Measurements from ENCODE around the gene ADD3. TPM values are rescaled to one million over a fixed set of nuclear protein-coding genes. Genes with fewer than 3 reads are reported as not detected.
"Not testable (repeated sequence)": the region's sequence is repeated elsewhere in the genome, so short reads cannot be mapped to it uniquely, and the experiment has no call there.

Gene ADD3
- total RNA-seq, 1 experiment from 2014 or later = 43.9 TPM

DNA sequence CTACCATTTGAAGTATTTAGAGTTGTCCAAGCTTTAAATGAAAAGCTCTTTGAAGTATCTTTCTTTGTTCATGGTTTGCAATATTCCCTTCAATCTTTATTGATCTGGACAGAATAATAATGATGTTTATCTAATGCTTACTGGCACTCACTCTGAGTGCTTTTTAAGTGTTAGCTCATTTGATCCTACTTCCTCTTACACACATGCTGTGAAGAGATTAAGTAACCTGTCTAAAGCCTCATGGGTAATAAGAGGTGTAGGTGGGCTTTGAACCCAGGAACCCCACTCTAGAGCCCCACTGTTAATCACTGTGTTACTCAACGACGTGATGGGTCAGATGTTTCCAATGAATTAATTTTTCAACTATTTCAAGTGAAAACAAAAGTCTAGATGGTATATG, 31.1 kb upstream of the ADD3 start:
- DNase-seq (ENCODE audit: low read depth) = no peak

DNA sequence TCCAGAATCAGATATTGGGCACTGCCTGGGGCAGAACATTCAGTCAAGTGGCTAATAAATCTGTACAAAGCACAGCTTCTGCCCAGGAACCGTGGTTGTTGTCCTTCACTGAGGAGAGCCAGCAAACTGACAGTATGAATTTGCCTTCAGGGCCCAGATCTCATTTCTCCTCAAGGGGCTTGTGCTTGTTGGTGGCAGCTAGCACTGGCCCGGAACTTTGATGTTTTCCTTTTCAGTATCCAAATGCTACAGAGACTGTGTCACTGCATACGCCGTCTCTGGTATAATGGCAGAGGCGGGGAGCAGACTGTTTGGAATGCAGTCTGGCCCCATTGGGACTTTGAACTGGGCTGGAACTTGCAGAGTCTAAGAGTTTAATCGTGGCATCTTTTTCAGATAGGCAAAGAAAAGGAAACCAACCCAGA, 30.4 kb upstream of the ADD3 start:
- DNase-seq (ENCODE audit: low read depth) = no peak

DNA sequence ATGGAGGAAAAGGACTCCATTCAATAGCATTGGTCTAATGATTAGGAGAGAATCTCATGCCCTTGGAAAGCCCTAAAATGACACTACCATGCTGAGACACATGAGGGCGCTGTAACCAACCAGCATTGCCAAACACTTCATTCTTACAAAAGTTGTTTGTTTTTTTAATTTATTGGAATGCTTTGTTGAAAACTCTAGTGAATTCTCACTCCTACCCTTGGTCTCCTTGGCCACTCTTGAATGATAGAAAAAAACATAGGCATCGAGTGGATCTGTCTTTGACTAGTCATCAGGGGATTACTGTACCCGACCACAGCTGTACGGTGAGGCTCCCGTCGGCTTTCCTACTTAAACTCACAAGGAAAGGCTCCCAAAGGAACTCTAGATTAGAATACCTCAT, 29.3 kb upstream of the ADD3 start:
- peak; percentile 33 for DNase-seq (ENCODE audit: low read depth)

- no peak for DNase-seq (ENCODE audit: low read depth)
Observed at GRCh38 chr10:109979215-109979614, 28.6 kb upstream of the ADD3 start.

DNA sequence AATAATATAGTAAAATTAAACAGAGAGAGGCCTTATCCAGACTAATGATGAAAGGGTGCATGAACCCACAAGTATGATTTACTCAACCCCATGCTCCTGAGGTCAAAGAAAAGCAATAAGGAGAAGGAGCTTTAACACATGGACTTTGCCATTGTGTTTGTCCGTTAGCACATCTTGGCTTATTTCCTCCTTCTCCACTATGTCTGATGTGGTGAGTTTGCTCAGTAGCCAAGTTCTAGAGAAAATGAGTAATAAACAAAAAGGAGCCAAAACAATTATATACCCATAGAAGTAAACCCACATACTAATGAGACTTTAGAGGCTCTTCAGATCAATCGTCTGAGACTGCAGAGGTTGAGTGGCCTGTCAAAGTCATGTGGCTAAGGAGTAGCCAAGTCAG, 26.1 kb upstream of the ADD3 start:
- DNase-seq (ENCODE audit: low read depth) = no peak

GRCh38 chr10:109982123-109982522, 25.7 kb upstream of the ADD3 start:
- DNase-seq (ENCODE audit: low read depth) = no peak

GRCh38 chr10:109982812-109983211, 25.0 kb upstream of the ADD3 start:
- no peak for DNase-seq (ENCODE audit: low read depth)

DNA sequence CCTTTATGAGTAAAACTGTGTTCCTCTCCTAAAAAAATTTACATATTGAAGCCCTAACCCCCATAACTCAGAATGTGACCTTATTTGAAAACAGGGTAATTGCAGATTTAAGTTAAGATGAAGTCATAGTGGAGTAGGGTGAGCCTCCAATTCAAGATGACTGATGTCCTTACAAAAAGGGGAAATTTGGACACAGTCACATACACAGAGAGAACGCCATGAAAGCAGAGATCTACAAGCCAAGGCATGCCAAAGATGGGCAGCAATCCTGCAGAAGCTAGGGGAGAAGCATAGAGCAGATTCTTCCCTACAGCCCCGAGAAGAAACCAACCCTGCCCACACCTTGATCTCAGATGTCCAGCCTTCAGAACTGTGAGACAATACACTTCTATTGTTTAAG, 23.8 kb upstream of the ADD3 start:
- no peak for DNase-seq (ENCODE audit: low read depth)

GRCh38 chr10:109985768-109986167, 22.0 kb upstream of the ADD3 start:
- DNase-seq (ENCODE audit: low read depth) = not testable (repeated sequence)

GRCh38 chr10:109987452-109988211, 20.2 kb upstream of the ADD3 start:
- no peak for DNase-seq (ENCODE audit: low read depth)

DNA sequence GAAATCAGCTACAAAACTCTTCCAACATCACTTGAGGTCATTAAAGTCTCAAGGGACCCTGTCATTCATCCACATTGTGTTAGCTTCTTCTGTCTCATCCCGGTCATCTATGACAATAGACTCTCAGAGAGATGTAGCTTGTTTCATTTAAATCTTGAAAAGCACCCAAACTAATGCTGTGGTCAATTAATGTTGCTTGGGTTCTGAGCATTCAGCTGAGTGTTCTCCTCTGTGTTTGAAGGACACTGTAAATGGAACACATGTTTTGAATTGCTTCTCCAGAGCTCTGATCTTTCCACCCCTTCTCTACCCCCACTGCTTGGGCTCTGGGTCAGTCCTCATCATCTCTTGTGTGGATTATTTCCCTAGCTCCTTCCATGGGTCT, 19.6 kb upstream of the ADD3 start:
- no peak for DNase-seq (ENCODE audit: low read depth)

- no peak for DNase-seq (ENCODE audit: low read depth)
Observed at GRCh38 chr10:109991266-109991855, 16.4 kb upstream of the ADD3 start.

DNA sequence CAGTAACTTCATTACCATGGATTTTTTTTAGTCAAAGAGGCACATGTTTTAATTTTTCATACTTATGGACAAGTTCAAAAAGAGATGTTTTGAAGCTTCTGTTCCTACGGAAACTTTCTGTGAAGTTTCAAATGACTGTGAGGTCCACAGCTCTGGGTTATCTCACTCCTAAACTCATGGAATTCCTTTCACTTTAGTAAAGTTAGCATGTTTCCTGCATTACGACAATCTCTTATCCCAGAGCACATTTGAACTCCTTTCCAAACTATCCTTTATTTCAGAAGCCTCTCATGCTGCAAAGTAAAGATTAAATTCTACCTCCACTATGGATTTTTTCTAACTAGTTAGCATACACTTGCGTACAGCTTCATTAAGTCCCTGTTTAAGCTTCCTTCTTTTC, 15.3 kb upstream of the ADD3 start:
- no peak for DNase-seq (ENCODE audit: low read depth)

DNA sequence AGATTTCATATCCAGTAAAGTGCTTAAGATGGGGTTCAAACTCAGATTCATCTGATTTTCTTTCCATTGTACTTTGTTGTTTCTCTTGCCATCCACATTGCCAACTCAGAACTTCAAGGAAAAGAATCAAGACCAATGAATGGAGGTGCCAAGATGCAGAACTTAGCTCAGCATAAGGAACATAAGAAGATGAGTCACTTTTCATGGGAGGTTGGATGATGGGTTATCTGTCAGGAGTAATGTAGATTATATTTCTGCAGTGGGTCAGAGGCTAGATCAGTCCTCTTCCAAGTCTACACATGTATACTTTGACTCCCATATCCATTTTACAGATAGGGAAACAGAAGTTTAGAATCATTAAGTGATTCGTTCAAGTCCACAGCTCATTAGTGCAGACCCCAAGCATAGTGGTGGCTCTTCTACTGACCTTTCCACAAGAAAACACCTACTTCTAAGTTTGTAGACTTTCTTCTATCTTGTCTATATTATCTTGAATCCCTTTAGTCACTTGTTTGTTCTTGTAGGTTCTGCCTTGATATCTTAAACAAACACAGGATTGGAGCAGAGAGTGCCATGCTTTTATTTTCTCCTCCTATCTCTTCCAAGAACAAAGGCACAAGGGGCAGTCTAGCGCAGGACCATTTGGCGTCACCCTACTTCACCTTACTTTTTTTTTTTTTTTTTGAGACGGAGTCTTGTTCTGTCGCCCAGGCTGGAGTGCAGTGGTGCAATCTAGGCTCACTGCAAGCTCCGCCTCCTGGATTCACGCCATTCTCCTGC, 14.0 kb upstream of the ADD3 start:
- no peak for DNase-seq (ENCODE audit: low read depth)

DNA sequence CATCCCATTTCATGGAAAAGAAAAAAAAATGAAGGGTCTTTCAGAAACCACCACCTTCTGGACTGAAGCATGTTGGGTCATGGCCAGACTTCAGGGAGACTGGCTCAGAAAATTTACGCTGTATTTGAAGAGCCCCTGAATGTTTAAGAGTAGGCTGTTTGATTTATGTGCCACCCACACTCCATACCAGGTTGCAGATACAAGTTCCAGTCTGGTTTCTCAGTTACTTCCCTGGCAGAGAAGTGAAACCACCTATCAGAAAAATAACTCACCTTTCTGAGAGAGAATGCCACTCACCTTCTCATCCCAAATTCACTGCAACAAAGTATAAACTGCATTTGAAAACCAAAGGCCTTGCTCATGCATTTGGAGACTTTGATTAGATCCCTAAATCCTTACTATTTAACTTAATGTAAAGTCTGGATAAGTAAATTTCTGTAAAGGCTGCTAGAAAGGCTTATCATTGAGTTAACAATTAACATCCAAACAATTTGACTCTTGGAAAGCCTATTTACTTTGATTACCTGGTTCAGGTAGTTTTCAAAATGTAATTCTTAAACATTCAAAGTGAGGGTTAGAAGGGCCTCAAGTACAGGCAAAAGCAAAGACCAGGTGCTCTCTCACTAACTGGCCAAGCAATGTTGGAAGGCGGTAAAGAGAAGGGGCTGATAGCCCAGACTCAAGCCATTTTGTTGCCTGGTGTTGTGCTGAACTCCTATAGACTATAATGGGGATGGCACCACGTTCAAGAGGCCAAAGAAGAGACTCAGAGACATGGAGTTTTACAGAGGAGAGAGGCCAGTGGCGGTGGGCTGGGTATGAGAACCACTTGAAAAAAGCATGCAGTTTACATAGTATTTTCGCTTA, 12.8 kb upstream of the ADD3 start:
- DNase-seq (ENCODE audit: low read depth) = no peak

- no peak for DNase-seq (ENCODE audit: low read depth)
Observed at GRCh38 chr10:109995595-109995994, 12.2 kb upstream of the ADD3 start.

GRCh38 chr10:109996225-109996624, 11.6 kb upstream of the ADD3 start:
- no peak for DNase-seq (ENCODE audit: low read depth)

- no peak for DNase-seq (ENCODE audit: low read depth)
Observed at GRCh38 chr10:109996766-109997171, 11.0 kb upstream of the ADD3 start.

DNA sequence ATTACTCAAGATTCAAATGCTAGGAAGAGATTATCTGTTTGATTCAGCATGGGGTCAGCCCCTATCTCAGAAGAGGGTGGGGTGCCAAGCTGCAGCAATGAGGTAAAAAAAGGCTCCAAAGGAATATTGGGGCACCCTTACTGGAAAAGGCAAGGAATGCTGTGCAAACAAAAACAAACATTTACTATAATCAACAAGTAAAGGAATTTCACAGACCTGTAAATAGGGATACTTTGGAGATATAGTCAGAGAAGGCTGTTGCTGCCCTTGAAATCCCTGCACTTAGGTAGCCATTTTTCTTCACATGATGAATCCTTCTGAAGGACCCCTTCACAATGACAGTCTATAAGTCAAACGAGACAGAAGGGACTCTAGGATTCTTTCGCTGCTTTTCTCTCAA, 10.6 kb upstream of the ADD3 start:
- DNase-seq (ENCODE audit: low read depth) = no peak

- DNase-seq (ENCODE audit: low read depth) = no peak
Observed at GRCh38 chr10:109998513-109998912, 9.3 kb upstream of the ADD3 start.

GRCh38 chr10:110002801-110003523, 4.8 kb upstream of the ADD3 start:
- DNase-seq (ENCODE audit: low read depth) = no peak
